HEK293T (cell line): ENCODE data around the gene RAB3A.

Experiments
- BHLHE40 ChIP-seq: fragments of 450-650 bp; IDR thresholded peaks from 2 replicates; pipeline ENCODE4 v1.6.1; 2016; ENCODE audit warnings: mild to moderate bottlenecking, moderate library complexity, borderline replicate concordance
- CTBP1 ChIP-seq: fragments of 450-650 bp; IDR thresholded peaks from 2 replicates; pipeline ENCODE4 v1.6.1; 2016; ENCODE audit warnings: borderline replicate concordance
- ELF4 ChIP-seq: fragments of 450-650 bp; IDR thresholded peaks from 2 replicates; pipeline ENCODE4 v1.6.1; 2017; ENCODE audit warnings: antibody characterized with exemption
- FOXA1 ChIP-seq: fragments of 450-650 bp; IDR thresholded peaks from 2 replicates; pipeline ENCODE4 v1.6.1; 2016; ENCODE audit warnings: mild to moderate bottlenecking
- FOXK2 ChIP-seq: fragments of 450-650 bp; IDR thresholded peaks from 2 replicates; pipeline ENCODE4 v1.6.1; 2016; ENCODE audit warnings: mild to moderate bottlenecking
- FOXM1 ChIP-seq: fragments of 450-650 bp; IDR thresholded peaks from 2 replicates; pipeline ENCODE4 v1.6.1; 2017; ENCODE audit warnings: mild to moderate bottlenecking, borderline replicate concordance
- HDGF ChIP-seq: fragments of 450-650 bp; IDR thresholded peaks from 2 replicates; pipeline ENCODE4 v1.6.1; 2017; ENCODE audit warnings: antibody characterized with exemption, borderline replicate concordance
- L3MBTL2 ChIP-seq: fragments of 450-650 bp; conservative IDR thresholded peaks from 2 replicates; pipeline ENCODE4 v1.6.1; 2016; ENCODE audit warnings: mild to moderate bottlenecking
- LEF1 ChIP-seq: fragments of 450-650 bp; IDR thresholded peaks from 2 replicates; pipeline ENCODE4 v1.6.1; 2017; ENCODE audit warnings: mild to moderate bottlenecking, borderline replicate concordance
- NFRKB ChIP-seq: fragments of 450-650 bp; IDR thresholded peaks from 2 replicates; pipeline ENCODE4 v1.6.1; 2016; ENCODE audit warnings: mild to moderate bottlenecking, moderate library complexity
- SP1 ChIP-seq: fragments of 450-650 bp; IDR thresholded peaks from 2 replicates; pipeline ENCODE4 v1.6.1; 2017
- SUZ12 ChIP-seq: fragments of 450-650 bp; IDR thresholded peaks from 2 replicates; pipeline ENCODE4 v1.6.1; 2016; ENCODE audit warnings: mild to moderate bottlenecking
- TARDBP ChIP-seq: fragments of 450-650 bp; IDR thresholded peaks from 2 replicates; pipeline ENCODE4 v1.6.1; 2016
- ZNF384 ChIP-seq: fragments of 450-650 bp; IDR thresholded peaks from 2 replicates; pipeline ENCODE4 v1.6.1; 2016

DNA sequence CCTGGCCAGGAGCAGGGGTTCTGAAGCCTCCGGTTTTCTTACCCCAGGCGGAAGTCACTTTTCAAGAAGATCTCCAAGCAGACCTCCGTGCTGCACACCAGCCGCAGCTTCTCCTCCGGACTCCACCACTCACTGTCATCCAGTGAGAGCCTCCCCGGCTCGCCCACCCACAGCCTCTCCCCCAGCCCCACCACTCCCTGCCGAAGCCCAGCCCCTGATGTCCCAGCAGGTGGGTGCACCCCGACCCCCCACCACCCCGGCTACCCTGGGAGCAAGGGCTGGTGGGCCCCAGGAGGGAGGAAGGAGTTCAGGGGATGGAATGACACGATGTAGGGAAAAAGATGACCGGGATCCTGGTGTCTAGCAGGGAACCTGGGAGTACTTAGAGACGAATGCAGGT is 56.4 kb downstream of the RAB3A start:
- TF ChIP-seq SP1 (no peak), FOXM1 (no peak), BHLHE40 (no peak), HDGF (no peak), TARDBP (no peak), LEF1 (no peak), NFRKB (no peak), ELF4 (no peak), ZNF384 (no peak), FOXK2 (no peak), FOXA1 (no peak), SUZ12 (no peak), L3MBTL2 (no peak), CTBP1 (no peak)
